Stimulated activated CD4-positive, alpha-beta T cell treated with anti-CD3 and anti-CD28 coated beads, Interleukin-2, amount 100 ng/mL, for 24 hours (primary cell): ENCODE results near the gene SLIRP.
"Not testable (repeated sequence)": the region's sequence is repeated elsewhere in the genome, so short reads cannot be mapped to it uniquely, and the experiment has no call there.

Source experiments
- DNase-seq, 2 donors: peaks; one replicate each; pipeline ENCODE4 v3.0.0-alpha.2; 2020

Gene SLIRP

GRCh38 chr14:77746064-77746702 is 38.3 kb downstream of the SLIRP start:
- no peak for DNase-seq

GRCh38 chr14:77747425-77747824 is 39.5 kb downstream of the SLIRP start:
- not testable (repeated sequence) for DNase-seq

GRCh38 chr14:77752266-77752665 is 44.4 kb downstream of the SLIRP start:
- DNase-seq: no peak

GRCh38 chr14:77752799-77753516 is 45.1 kb downstream of the SLIRP start:
- no peak for DNase-seq

- DNase-seq: peak; percentile 90 to 91
Measured at GRCh38 chr14:77760381-77761204, 52.7 kb downstream of the SLIRP start, which contains the start of gene SNW1. Gene SNW1 (minus strand): TSS chr14:77761156. CDS start chr14:77761127, 29 bp downstream.

GRCh38 chr14:77761205-77761931 is 53.5 kb downstream of the SLIRP start:
- no peak for DNase-seq

- DNase-seq: no peak
Measured at GRCh38 chr14:77763316-77763715, 55.4 kb downstream of the SLIRP start.

- DNase-seq: no peak
Measured at GRCh38 chr14:77763978-77764377, 56.1 kb downstream of the SLIRP start.
